Astrocyte (in vitro differentiated cells and primary cell): ENCODE measurements around the gene PPP2R5B.

Experiments
- CTCF ChIP-seq: IDR thresholded peaks from 2 replicates; pipeline ENCODE4 v1.5.1; 2011; ENCODE audit warnings: low read depth, mild to moderate bottlenecking, inconsistent platforms, low read length, moderate library complexity; ENCODE audit not compliant: insufficient read depth
- EZH2 ChIP-seq: IDR thresholded peaks from 2 replicates; pipeline ENCODE4 v1.6.1; 2012; ENCODE audit warnings: mild to moderate bottlenecking, low read length, inconsistent platforms; ENCODE audit not compliant: insufficient read depth

DNA sequence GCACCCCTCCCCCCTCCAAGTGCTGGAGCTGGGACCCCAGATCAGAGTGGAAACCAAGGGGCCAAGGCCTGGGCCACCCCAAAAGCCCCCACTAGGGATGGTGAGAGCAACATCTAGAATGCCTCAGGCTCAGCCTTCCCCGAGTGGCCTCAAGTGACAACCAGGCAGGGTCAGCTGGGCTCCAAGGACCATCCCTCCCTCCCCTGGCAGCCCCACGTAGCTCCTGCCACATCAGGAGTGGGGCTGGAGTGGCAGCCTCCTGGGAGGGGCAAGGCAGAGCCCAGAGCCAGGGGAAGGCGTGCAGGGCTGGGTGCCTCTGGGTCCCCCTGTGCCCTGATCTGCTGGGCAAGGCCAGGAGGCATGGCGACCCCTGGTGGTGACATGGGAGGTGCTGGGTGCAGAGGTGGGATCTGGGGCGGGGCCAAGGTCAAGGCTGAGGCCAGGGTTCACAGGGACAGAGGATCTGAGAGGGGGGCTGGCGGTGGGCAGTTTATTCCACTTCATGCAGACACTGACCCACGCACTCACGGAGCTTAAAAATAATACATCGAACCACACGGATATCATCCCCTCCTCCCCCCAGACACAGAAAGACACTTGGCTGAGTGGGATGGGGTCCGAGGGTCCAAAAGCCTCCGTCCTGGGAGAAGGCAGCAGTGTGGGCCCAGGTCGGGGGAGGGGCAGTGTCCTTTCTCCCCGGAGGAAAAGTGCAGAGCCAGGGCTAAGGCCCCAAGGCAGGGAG, 30.2 kb upstream of the PPP2R5B start:
- TF ChIP-seq EZH2 (no peak), CTCF (peak; percentile 57)
